ENCODE results near the gene LIPT1.
"Not testable (repeated sequence)": the region's sequence is repeated elsewhere in the genome, so short reads cannot be mapped to it uniquely, and the experiment has no call there.

LIPT1 gene

GRCh38 chr2:99180755-99181623 is 26.2 kb downstream of the LIPT1 start, which contains the start of the genes MITD1 and MRPL30:
Gene MITD1 (minus strand): TSS chr2:99181058. CDS start chr2:99180981, 77 bp downstream.
Gene MRPL30 (plus strand): TSS chr2:99181184. CDS start chr2:99186204, 5,020 bp downstream.
- DNase-seq, result peak; percentile 92

- DNase-seq, result no peak
Observed at GRCh38 chr2:99181624-99182000, 26.8 kb downstream of the LIPT1 start.

GRCh38 chr2:99183025-99183424 is 28.3 kb downstream of the LIPT1 start:
- no peak for DNase-seq

GRCh38 chr2:99184811-99185210 is 30.0 kb downstream of the LIPT1 start:
- DNase-seq, result no peak

- no peak for DNase-seq
Observed at GRCh38 chr2:99187011-99187410, 32.2 kb downstream of the LIPT1 start.

GRCh38 chr2:99188357-99188756 is 33.6 kb downstream of the LIPT1 start:
- DNase-seq, result no peak

GRCh38 chr2:99190548-99190947 is 35.8 kb downstream of the LIPT1 start:
- DNase-seq, result no peak

- not testable (repeated sequence) for DNase-seq
Observed at GRCh38 chr2:99192364-99192763, 37.6 kb downstream of the LIPT1 start.

GRCh38 chr2:99198103-99198841 is 43.5 kb downstream of the LIPT1 start:
- DNase-seq, result no peak

GRCh38 chr2:99200076-99200800 is 45.5 kb downstream of the LIPT1 start:
- no peak for DNase-seq

GRCh38 chr2:99201959-99202678 is 47.4 kb downstream of the LIPT1 start:
- no peak for DNase-seq

- no peak for DNase-seq
Observed at GRCh38 chr2:99205491-99205890, 50.7 kb downstream of the LIPT1 start.
